Esophagus (tissue), 2 donors: Measurements from ENCODE around the gene CDCA3. TPM values are rescaled to one million over a fixed set of nuclear protein-coding genes. Genes with fewer than 3 reads are reported as not detected.
"Not testable (repeated sequence)": the region's sequence is repeated elsewhere in the genome, so short reads cannot be mapped to it uniquely, and the experiment has no call there.

ENCODE experiments used
- H3K27ac ChIP-seq, 2 donors: one replicate each; pipeline ENCODE4 v1.5.1; 2013; ENCODE audit warnings: low read depth in 2 of 2, mild to moderate bottlenecking in 2 of 2, inconsistent platforms in 1 of 2, low read length in 1 of 2, moderate library complexity in 1 of 2
- H3K27me3 ChIP-seq, 2 donors: one replicate each; pipeline ENCODE4 v1.6.1; 2013; ENCODE audit warnings: low read length in 2 of 2, control low read depth in 1 of 2, mild to moderate bottlenecking in 1 of 2; ENCODE audit not compliant: insufficient read depth in 2 of 2, control insufficient read depth in 1 of 2
- H3K36me3 ChIP-seq, 2 donors: one replicate each; pipeline ENCODE4 v1.6.1; 2013; ENCODE audit warnings: low read length in 1 of 2; ENCODE audit not compliant: control insufficient read depth in 2 of 2, insufficient read depth in 2 of 2
- H3K4me1 ChIP-seq, 2 donors: one replicate each; pipeline ENCODE4 v1.6.1; 2013; ENCODE audit warnings: low read length in 1 of 2; ENCODE audit not compliant: control insufficient read depth in 2 of 2, insufficient read depth in 2 of 2
- H3K4me3 ChIP-seq, 2 donors: one replicate each; pipeline ENCODE4 v1.5.1; 2013; ENCODE audit warnings: low read length in 2 of 2, mild to moderate bottlenecking in 2 of 2, low read depth in 1 of 2, moderate library complexity in 1 of 2
- H3K9me3 ChIP-seq, 2 donors: one replicate each; pipeline ENCODE4 v1.6.1; 2013; ENCODE audit warnings: mild to moderate bottlenecking in 2 of 2, low read depth in 1 of 2, low read length in 1 of 2, moderate library complexity in 1 of 2; ENCODE audit not compliant: control insufficient read depth in 2 of 2, insufficient read depth in 1 of 2
- WGBS, 2 donors: extraction: QIAGEN DNeasy Blood & Tissue Kit; methylation state at CpG; one replicate each; pipeline ENCODE4 v1.1.7; 2013; 5-methylcytosine and 5-hydroxymethylcytosine counted together
- polyA plus RNA-seq, 2 donors: library from polyadenylated mRNA; stranded (reverse); fragments of 200-250 nt; gene quantifications; one replicate each; pipeline ENCODE4 v1.2.3, GENCODE V29; 2013
- donor health status: healthy with polysubstance abuse.
- donor health status: Bipolar disorder and iron deficiency.

CDCA3 gene
- polyA plus RNA-seq, 2 donors: 14.6 to 19.3 TPM

DNA sequence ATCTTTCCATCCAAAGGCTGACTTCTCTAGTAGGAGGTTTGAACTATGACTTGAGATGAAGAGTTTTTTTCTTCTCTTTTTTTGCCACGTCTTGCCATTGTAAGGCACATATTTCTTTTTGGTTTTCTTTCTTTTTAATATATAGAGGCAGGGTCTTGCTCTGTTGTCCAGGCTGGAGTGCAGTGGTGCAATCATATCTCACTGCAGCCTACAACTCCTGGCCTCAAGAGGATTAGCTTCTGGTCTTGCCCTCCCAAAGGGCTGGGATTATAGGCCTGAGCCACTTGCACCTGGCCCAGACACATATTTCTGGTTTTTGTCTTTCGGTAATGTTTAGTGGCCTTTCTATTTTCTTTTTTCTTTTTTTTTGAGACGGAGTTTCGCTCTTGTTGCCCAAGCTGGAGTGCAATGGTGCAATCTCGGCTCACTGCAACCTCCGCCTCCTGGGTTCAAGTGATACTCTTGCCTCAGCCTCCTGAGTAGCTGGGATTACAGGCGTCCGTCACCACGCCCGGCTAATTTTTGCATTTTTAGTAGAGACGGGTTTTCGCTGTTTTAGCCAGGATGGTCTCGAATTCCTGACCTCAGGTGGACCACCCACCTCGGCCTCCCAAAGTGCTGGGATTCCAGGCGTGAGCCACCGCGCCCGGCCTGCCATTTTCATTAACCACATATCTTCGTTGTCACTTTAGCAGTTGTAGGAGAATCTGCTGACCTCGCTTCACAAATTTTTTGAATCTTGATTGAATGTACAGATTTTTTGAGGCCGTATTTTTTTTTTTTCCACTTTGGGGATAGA, 38.9 kb upstream of the CDCA3 start:
- H3K27me3 ChIP-seq, H3K4me3 ChIP-seq, H3K9me3 ChIP-seq, H3K4me1 ChIP-seq, H3K36me3 ChIP-seq, H3K27ac ChIP-seq: not testable (repeated sequence)
- WGBS, 2 donors: 94 to 97% methylated on average over 21 of the region's 21 CpGs

DNA sequence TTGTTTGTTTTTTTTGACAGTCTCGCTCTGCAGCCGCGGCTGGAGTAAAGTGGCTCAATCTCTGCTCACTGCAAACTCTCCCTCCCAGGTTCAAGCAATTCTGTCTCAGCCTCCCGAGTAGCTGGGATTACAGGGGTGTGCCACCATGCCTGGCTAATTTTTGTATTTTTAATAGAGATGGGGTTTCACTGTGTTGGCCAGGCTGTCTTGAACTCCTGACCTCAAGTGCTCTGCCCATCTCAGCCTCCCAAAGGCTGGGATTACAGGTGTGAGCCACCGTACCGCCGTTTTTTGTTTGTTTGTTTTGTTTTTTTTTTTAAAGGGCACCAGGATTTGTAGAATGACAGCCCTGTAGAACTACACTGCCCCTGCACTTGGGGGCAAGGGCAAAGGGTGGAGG, 37.7 kb upstream of the CDCA3 start:
- not testable (repeated sequence) for H3K4me3 ChIP-seq, H3K4me1 ChIP-seq, H3K27me3 ChIP-seq, H3K9me3 ChIP-seq, H3K27ac ChIP-seq, H3K36me3 ChIP-seq
- 61 to 71% methylated on average over 7 of the region's 7 CpGs for WGBS, 2 donors

GRCh38 chr12:6888360-6888759, 37.3 kb upstream of the CDCA3 start:
- no peak overlapping the region for H3K4me3 ChIP-seq
- H3K9me3 ChIP-seq: no peaks in the 10 kb centered on the region
- H3K36me3 ChIP-seq: peaks cover 0 to 4% of the 10 kb centered on the region in 2 donors
- no peak overlapping the region for H3K27ac ChIP-seq
- 77 to 88% methylated on average over 2 of the region's 2 CpGs for WGBS, 2 donors
- no peaks in the 10 kb centered on the region for H3K27me3 ChIP-seq
- H3K4me1 ChIP-seq: peaks cover 0 to 2% of the 10 kb centered on the region in 2 donors

DNA sequence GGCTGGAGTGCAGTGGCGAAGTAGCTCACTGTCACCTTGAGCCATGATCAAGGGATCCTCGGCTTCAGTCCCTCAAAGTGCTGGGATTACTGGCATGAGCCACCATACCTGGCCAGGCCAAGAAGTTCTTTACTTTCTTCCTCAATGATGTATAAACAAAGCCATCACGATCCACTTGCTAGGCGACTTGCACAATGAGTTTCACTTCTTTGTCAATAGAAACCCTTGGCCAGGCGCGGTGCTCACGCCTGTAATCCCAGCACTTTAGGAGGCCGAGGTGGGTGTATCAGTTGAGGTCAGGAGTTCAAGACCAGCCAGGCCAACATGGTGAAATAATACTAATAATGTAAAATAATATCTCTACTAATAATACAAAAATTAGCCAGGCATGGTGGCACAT, 36.4 kb upstream of the CDCA3 start:
- Histone ChIP-seq H3K27ac (peak overlapping the region in 1 of 2 donors; percentile 28), H3K36me3 (peaks cover 0 to 4% of the 10 kb centered on the region in 2 donors), H3K4me3 (no peak overlapping the region), H3K27me3 (no peaks in the 10 kb centered on the region), H3K4me1 (peaks cover 0 to 2% of the 10 kb centered on the region in 2 donors), H3K9me3 (no peaks in the 10 kb centered on the region)
- WGBS, 2 donors: 57 to 67% methylated on average over 8 of the region's 8 CpGs

DNA sequence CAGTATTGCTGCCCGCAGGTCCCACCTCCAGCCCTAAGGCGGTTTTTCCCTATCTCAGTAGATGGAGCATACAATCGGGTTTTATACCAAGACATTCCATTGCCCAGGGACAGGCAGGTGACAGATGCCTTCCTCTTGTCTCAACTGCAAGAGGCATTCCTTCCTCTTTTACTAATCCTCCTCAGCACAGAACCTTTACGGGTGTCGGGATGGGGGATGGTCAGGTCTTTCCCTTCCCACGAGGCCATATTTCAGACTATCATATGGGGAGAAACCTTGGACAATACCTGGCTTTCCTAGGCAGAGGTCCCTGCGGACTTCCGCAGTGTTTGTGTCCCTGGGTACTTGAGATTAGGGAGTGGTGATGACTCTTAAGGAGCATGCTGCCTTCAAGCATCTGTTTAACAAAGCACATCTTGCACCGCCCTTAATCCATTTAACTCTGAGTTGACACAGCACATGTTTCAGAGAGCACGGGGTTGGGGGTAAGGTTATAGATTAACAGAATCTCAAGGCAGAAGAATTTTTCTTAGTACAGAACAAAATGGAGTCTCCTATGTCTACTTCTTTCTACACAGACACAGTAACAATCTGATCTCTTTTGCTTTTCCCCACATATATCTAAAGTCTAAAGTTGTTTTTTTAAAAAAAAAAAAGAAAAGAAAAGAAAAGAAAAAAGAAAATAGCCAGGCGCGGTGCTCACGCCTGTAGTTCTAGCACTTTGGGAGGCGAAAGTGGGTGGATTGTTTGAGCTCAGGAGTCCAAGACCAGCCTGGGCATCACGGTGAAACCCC, 35.3 kb upstream of the CDCA3 start:
- not testable (repeated sequence) for H3K4me3 ChIP-seq, H3K4me1 ChIP-seq, H3K27me3 ChIP-seq, H3K36me3 ChIP-seq, H3K9me3 ChIP-seq, H3K27ac ChIP-seq
- 63 to 73% methylated on average over 11 to 12 of the region's 15 CpGs for WGBS, 2 donors

DNA sequence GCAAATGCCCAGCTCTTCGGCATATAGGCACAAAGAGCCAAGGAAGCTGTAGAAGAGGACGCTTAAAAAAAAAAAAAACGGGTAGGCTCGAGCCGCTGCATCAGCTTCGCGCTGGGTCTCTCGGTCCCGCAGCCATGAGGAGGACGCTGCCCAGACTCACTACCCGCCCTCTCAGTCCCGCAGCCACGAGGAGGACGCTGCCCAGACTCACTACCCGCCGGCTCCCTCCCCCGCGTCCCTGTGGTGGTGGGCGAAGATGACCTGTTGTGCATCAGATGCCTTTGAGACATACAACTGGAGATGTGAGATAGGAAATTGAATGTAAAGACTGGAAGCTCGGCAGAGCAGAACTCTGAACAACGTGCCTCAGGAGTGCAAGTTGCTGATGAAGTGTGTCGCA, 33.5 kb upstream of the CDCA3 start:
- no peaks in the 10 kb centered on the region for H3K4me1 ChIP-seq
- 86 to 87% methylated on average over 22 of the region's 22 CpGs for WGBS, 2 donors
- no peak overlapping the region for H3K4me3 ChIP-seq
- H3K27ac ChIP-seq: no peak overlapping the region
- no peaks in the 10 kb centered on the region for H3K27me3 ChIP-seq
- no peaks in the 10 kb centered on the region for H3K9me3 ChIP-seq
- peaks cover 0 to 4% of the 10 kb centered on the region in 2 donors for H3K36me3 ChIP-seq

GRCh38 chr12:6883683-6884082, 32.6 kb upstream of the CDCA3 start:
- WGBS, 2 donors: 90 to 94% methylated on average over 11 of the region's 11 CpGs

DNA sequence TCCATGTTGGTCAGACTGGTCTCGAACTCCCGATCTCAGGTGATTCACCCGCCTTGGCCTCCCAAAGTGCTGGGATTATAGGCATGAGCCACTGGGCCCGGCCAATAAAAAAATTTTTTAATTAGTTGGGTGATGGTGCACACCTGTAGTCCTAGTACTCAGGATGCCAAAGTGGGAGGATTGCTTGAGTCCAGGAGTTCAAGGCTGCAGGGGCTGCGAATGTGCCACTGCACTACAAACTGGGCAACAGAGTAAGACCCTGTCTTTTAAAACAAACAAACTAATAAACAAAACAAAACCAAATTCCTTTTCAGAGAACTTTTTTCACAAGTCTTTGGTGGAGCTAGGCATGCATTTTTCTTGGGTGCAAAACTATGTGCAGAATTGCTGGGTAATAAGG, 32.2 kb upstream of the CDCA3 start:
- WGBS, 2 donors: 96 to 97% methylated on average over 5 of the region's 5 CpGs

More at GRCh38 chr12:6883683-6884082, 32.6 kb upstream of the CDCA3 start:
- Histone ChIP-seq H3K4me1 (no peaks in the 10 kb centered on the region), H3K9me3 (no peaks in the 10 kb centered on the region), H3K27me3 (no peaks in the 10 kb centered on the region), H3K27ac (no peak overlapping the region), H3K4me3 (no peak overlapping the region), H3K36me3 (peaks cover 0 to 4% of the 10 kb centered on the region in 2 donors)

GRCh38 chr12:6879824-6880223, 28.7 kb upstream of the CDCA3 start:
- not testable (repeated sequence) for H3K4me1 ChIP-seq, H3K9me3 ChIP-seq, H3K27me3 ChIP-seq, H3K27ac ChIP-seq, H3K36me3 ChIP-seq, H3K4me3 ChIP-seq
- WGBS, 2 donors: 92 to 93% methylated on average over 11 of the region's 11 CpGs

More for the DNA sequence above, 32.2 kb upstream of the CDCA3 start:
- H3K27ac ChIP-seq: no peak overlapping the region
- H3K9me3 ChIP-seq: no peaks in the 10 kb centered on the region
- no peak overlapping the region for H3K4me3 ChIP-seq
- no peaks in the 10 kb centered on the region for H3K27me3 ChIP-seq
- no peaks in the 10 kb centered on the region for H3K4me1 ChIP-seq
- H3K36me3 ChIP-seq: peaks cover 0 to 4% of the 10 kb centered on the region in 2 donors
